ENCODE results near the gene CORO7. TPM values are rescaled to one million over a fixed set of nuclear protein-coding genes. Genes with fewer than 3 reads are reported as not detected.

Gene CORO7
- total and polyA plus RNA-seq, 7 donors: 3.4 to 7.9 (median 5.8) TPM

DNA sequence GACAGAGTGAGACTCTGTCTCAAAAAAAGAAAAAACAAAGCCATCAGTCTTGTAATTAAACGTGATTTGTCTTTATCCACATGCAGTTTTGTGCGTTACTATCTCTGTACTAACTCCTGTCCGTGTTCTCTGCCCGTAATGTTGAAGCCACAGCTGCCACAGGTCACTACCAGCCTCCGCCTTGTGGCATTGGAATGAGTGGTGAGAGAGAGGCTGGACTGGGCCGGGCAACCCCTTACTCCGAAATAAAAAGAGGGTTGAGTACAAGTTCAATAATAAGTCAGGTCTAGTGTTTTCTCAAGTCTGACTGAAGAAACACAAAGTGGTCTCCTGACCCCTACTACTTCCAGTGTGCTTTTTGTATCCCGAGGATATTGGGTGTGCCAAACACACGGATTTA, 14.6 kb upstream of the CORO7 start:
- DNase-seq: peak in 1 of 2 donors; percentile 19
- Histone ChIP-seq H3K27ac (no peak overlapping the region), H3K4me1 (peaks cover 17% of the 10 kb centered on the region), H3K9me3 (no peaks in the 10 kb centered on the region), H3K27me3 (ENCODE audit: insufficient read depth in 3 of 3, low read length in 2 of 3) (no peaks in the 10 kb centered on the region), H3K36me3 (ENCODE audit: insufficient read depth in 1 of 2, low read depth in 1 of 2) (peaks cover 7 to 48% of the 10 kb centered on the region in 2 donors), H3K4me3 (no peak overlapping the region)
- 86 to 90% (median 89%) methylated on average over 9 of the region's 9 CpGs for WGBS, 3 donors
- intact Hi-C loops (cut with DNase I): no loop called here
- ATAC-seq: no peak
- TF ChIP-seq, protein P1, sequence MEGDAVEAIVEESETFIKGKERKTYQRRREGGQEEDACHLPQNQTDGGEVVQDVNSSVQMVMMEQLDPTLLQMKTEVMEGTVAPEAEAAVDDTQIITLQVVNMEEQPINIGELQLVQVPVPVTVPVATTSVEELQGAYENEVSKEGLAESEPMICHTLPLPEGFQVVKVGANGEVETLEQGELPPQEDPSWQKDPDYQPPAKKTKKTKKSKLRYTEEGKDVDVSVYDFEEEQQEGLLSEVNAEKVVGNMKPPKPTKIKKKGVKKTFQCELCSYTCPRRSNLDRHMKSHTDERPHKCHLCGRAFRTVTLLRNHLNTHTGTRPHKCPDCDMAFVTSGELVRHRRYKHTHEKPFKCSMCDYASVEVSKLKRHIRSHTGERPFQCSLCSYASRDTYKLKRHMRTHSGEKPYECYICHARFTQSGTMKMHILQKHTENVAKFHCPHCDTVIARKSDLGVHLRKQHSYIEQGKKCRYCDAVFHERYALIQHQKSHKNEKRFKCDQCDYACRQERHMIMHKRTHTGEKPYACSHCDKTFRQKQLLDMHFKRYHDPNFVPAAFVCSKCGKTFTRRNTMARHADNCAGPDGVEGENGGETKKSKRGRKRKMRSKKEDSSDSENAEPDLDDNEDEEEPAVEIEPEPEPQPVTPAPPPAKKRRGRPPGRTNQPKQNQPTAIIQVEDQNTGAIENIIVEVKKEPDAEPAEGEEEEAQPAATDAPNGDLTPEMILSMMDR (IDR thresholded peaks at IDR 0.05): no peak

DNA sequence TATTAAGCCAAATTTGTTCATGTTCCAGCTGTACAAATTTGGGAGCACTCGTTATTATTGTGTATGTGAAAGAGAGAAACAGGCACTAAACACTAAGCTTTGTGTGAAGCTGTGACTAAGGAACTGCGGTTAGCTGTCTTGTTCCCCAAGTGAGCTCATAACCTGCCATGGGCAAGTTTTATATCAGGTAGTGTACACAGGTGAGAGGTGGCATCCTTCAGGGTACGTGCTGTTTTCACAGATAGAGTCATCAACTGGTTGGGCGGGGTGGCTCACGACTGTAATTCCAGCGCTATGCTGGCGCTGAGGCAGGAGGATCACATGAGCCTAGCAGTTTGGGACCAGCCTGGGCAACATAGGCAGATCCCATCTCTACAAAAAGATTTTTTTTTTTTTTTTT, 12.1 kb upstream of the CORO7 start:
- Histone ChIP-seq H3K4me3 (no peak overlapping the region), H3K4me1 (peaks cover 18% of the 10 kb centered on the region), H3K27ac (no peak overlapping the region), H3K9me3 (no peaks in the 10 kb centered on the region), H3K27me3 (ENCODE audit: insufficient read depth in 3 of 3, low read length in 2 of 3) (no peaks in the 10 kb centered on the region), H3K36me3 (ENCODE audit: insufficient read depth in 1 of 2, low read depth in 1 of 2) (peaks cover 2 to 23% of the 10 kb centered on the region in 2 donors)
- intact Hi-C loops (cut with DNase I): loop anchor here in 1 of 2 donors (10.0 kb wide), 1 partner anchor 46 kb away; the partner anchor contains the start of genes HMOX2 and NMRAL1
- TF ChIP-seq, protein P1 (IDR thresholded peaks at IDR 0.05): no peak
- WGBS, 3 donors: 91 to 96% (median 92%) methylated on average over 7 of the region's 7 CpGs
- ATAC-seq (no peak), DNase-seq (peak in 1 of 2 donors; percentile 44)

DNA sequence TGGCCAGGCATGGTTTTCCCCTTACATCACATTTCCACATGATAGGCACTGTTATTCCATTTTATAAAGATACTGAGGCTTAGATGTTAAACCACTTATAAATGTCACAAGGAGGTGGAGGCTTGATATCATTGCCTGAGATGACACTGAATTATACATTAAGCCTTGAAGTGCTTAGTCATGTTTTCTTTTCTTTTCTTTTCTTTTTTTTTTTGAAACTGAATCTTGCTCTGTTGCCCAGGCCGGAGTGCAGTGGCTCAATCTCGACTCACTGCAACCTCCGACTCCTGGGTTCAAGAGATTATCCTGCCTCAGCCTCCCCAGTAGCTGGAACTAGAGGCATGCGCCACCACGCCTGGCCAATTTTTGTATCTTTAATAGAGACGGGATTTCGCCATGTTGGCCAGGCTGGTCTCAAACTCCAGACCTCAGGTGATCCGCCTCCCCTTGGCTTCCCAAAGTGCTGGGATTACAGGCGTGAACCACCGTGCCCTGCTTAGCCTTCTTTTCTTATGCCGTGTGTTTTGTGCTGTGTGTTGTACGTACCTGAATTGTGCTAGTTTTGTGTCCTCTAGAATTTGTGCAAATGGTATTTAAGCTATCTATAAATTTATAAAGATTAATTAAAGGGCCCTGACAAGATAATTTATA, 10.5 kb upstream of the CORO7 start:
- Histone ChIP-seq H3K9me3 (no peaks in the 10 kb centered on the region), H3K4me1 (peaks cover 18% of the 10 kb centered on the region), H3K27ac (peak overlapping the region; percentile 99), H3K27me3 (ENCODE audit: insufficient read depth in 3 of 3, low read length in 2 of 3) (no peaks in the 10 kb centered on the region), H3K4me3 (peak overlapping the region; percentile 99), H3K36me3 (ENCODE audit: insufficient read depth in 1 of 2, low read depth in 1 of 2) (peaks cover 2 to 15% of the 10 kb centered on the region in 2 donors)
- no peak for DNase-seq
- WGBS, 3 donors: 85 to 86% (median 85%) methylated on average over 12 of the region's 12 CpGs
- intact Hi-C loops (cut with DNase I): loop anchor here in 1 of 2 donors (10.0 kb wide), 1 partner anchor 48 kb away; the partner anchor contains the start of genes HMOX2 and NMRAL1
- no peak for ATAC-seq
- TF ChIP-seq, protein P1 (IDR thresholded peaks at IDR 0.05): no peak

DNA sequence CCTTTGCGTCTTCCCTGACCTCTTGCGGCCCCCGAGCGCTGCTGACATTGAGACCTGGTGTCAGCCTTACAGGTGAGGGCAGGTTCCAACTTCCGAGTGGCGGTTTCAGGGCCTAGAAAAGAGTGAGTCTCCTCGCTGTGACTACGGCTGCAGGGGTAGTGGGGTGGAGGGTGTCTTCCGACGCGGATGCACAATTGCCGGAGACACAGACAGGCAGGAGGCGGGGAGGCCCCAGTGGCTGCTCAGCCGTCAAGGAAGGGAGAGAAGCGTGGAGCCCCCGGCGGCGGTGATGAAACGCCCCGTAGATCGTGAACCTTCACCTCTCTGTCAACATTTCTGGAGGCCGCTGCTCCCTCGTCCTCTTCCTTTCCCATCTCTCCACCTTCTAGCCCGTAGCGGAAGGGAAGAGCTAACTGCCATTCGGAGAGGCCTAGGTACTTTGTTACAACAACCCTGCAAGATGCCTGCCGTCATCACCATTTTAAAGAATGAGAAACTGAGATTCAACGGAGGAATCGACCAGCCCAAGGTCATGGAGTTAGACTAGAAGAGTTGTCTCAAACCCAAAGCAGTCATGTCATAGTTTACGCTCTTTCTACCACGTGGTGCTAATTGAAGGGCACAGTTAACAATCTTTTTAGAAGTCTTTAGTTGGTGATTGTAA, 9.8 kb upstream of the CORO7 start:
- Histone ChIP-seq H3K27ac (peak overlapping the region; percentile 99), H3K4me1 (peaks cover 18% of the 10 kb centered on the region), H3K9me3 (no peaks in the 10 kb centered on the region), H3K36me3 (ENCODE audit: insufficient read depth in 1 of 2, low read depth in 1 of 2) (peaks cover 2 to 8% of the 10 kb centered on the region in 2 donors), H3K27me3 (ENCODE audit: insufficient read depth in 3 of 3, low read length in 2 of 3) (no peaks in the 10 kb centered on the region), H3K4me3 (peak overlapping the region; percentile 99)
- intact Hi-C loops (cut with DNase I): loop anchor here in 1 of 2 donors (10.0 kb wide), 1 partner anchor 49 kb away; the partner anchor contains the start of genes HMOX2 and NMRAL1
- 2 to 3% (median 3%) methylated on average over 31 of the region's 31 CpGs for WGBS, 3 donors
- TF ChIP-seq, protein P1 (IDR thresholded peaks at IDR 0.05): no peak
- no peak for DNase-seq
- peak; percentile 15 to 45 (median 41) for ATAC-seq

All from psoas muscle (tissue), 8 donors.